HEK293 (cell line): ENCODE results near the gene TMEM86A.

Experiments
- IKZF3 ChIP-seq: fragments of 450-650 bp; IDR thresholded peaks from 2 replicates; pipeline ENCODE4 v1.5.0; 2018; ENCODE audit warnings: missing biosample characterization, mild to moderate bottlenecking, missing genetic modification characterization, moderate library complexity
- KLF9 ChIP-seq: fragments of 450-650 bp; formaldehyde crosslinking; IDR thresholded peaks from 2 replicates; pipeline ENCODE4 v1.5.1; 2016; ENCODE audit warnings: missing biosample characterization, missing genetic modification characterization, low read depth
- SP2 ChIP-seq: fragments of 450-650 bp; formaldehyde crosslinking; IDR thresholded peaks from 2 replicates; pipeline ENCODE4 v1.5.1; 2016; ENCODE audit warnings: missing biosample characterization, missing genetic modification characterization
- ZBTB17 ChIP-seq: fragments of 450-650 bp; formaldehyde crosslinking; IDR thresholded peaks from 2 replicates; pipeline ENCODE4 v1.5.1; 2016; ENCODE audit warnings: missing biosample characterization, missing genetic modification characterization
- ZBTB20 ChIP-seq: fragments of 450-650 bp; formaldehyde crosslinking; IDR thresholded peaks from 2 replicates; pipeline ENCODE4 v1.5.1; 2016; ENCODE audit warnings: missing biosample characterization, missing genetic modification characterization
- ZNF155 ChIP-seq: fragments of 450-650 bp; formaldehyde crosslinking; IDR thresholded peaks from 2 replicates; pipeline ENCODE4 v1.5.1; 2016; ENCODE audit warnings: missing biosample characterization, missing genetic modification characterization
- ZNF16 ChIP-seq: fragments of 450-650 bp; formaldehyde crosslinking; IDR thresholded peaks from 2 replicates; pipeline ENCODE4 v1.5.1; 2016; ENCODE audit warnings: low read depth, missing biosample characterization, missing genetic modification characterization
- ZNF174 ChIP-seq: fragments of 450-650 bp; formaldehyde crosslinking; IDR thresholded peaks from 2 replicates; pipeline ENCODE4 v1.5.0; 2017; ENCODE audit warnings: missing biosample characterization, mild to moderate bottlenecking, missing genetic modification characterization
- ZNF211 ChIP-seq: fragments of 450-650 bp; formaldehyde crosslinking; IDR thresholded peaks from 2 replicates; pipeline ENCODE4 v1.5.1; 2016; ENCODE audit warnings: low read depth, missing biosample characterization, missing genetic modification characterization
- ZNF510 ChIP-seq: fragments of 450-650 bp; formaldehyde crosslinking; IDR thresholded peaks from 2 replicates; pipeline ENCODE4 v1.5.1; 2018; ENCODE audit warnings: mild to moderate bottlenecking, missing genetic modification characterization, missing biosample characterization; ENCODE audit not compliant: insufficient replicate concordance
- ZNF560 ChIP-seq: fragments of 450-650 bp; formaldehyde crosslinking; IDR thresholded peaks from 2 replicates; pipeline ENCODE4 v1.5.1; 2017; ENCODE audit warnings: missing biosample characterization, missing genetic modification characterization, borderline replicate concordance
- ZNF596 ChIP-seq: fragments of 450-650 bp; IDR thresholded peaks from 2 replicates; pipeline ENCODE4 v1.5.0; 2018; ENCODE audit warnings: missing biosample characterization, mild to moderate bottlenecking, missing genetic modification characterization, moderate library complexity
- ZNF610 ChIP-seq: fragments of 450-650 bp; formaldehyde crosslinking; IDR thresholded peaks from 2 replicates; pipeline ENCODE4 v1.5.1; 2016; ENCODE audit warnings: missing biosample characterization, missing genetic modification characterization, borderline replicate concordance
- ZNF654 ChIP-seq: fragments of 450-650 bp; formaldehyde crosslinking; IDR thresholded peaks from 2 replicates; pipeline ENCODE4 v1.5.1; 2016; ENCODE audit warnings: low read depth, missing biosample characterization, missing genetic modification characterization
- ZNF660 ChIP-seq: fragments of 450-650 bp; IDR thresholded peaks from 2 replicates; pipeline ENCODE4 v1.5.1; 2018; ENCODE audit warnings: missing biosample characterization, mild to moderate bottlenecking, missing genetic modification characterization
- ZNF707 ChIP-seq: fragments of 450-650 bp; formaldehyde crosslinking; IDR thresholded peaks from 2 replicates; pipeline ENCODE4 v1.5.1; 2016; ENCODE audit warnings: missing biosample characterization, missing genetic modification characterization
- ZSCAN16 ChIP-seq: fragments of 450-650 bp; formaldehyde crosslinking; IDR thresholded peaks from 2 replicates; pipeline ENCODE4 v1.5.1; 2016; ENCODE audit warnings: missing biosample characterization, missing genetic modification characterization
- TF ChIP-seq, protein P1 (sequence below): fragments of 450-650 bp; formaldehyde crosslinking; IDR thresholded peaks from 2 replicates; pipeline ENCODE4 v1.5.1; 2017; ENCODE audit warnings: missing biosample characterization, missing genetic modification characterization
- TF ChIP-seq, protein P2 (sequence below): fragments of 450-650 bp; formaldehyde crosslinking; optimal IDR thresholded peaks from 2 replicates; pipeline ENCODE3; 2016; ENCODE audit warnings: missing biosample characterization, mild to moderate bottlenecking, missing genetic modification characterization
- TF ChIP-seq, protein P3 (sequence below): fragments of 450-650 bp; IDR thresholded peaks from 2 replicates; pipeline ENCODE4 v1.5.1; 2018; ENCODE audit warnings: missing biosample characterization, missing genetic modification characterization
- TF ChIP-seq, protein P4 (sequence below): fragments of 450-650 bp; formaldehyde crosslinking; IDR thresholded peaks from 2 replicates; pipeline ENCODE4 v1.5.1; 2016; ENCODE audit warnings: missing biosample characterization, missing genetic modification characterization
- TF ChIP-seq, protein P5 (sequence below): fragments of 450-650 bp; formaldehyde crosslinking; IDR thresholded peaks from 2 replicates; pipeline ENCODE4 v1.5.1; 2016; ENCODE audit warnings: missing biosample characterization, missing genetic modification characterization

TMEM86A gene

DNA sequence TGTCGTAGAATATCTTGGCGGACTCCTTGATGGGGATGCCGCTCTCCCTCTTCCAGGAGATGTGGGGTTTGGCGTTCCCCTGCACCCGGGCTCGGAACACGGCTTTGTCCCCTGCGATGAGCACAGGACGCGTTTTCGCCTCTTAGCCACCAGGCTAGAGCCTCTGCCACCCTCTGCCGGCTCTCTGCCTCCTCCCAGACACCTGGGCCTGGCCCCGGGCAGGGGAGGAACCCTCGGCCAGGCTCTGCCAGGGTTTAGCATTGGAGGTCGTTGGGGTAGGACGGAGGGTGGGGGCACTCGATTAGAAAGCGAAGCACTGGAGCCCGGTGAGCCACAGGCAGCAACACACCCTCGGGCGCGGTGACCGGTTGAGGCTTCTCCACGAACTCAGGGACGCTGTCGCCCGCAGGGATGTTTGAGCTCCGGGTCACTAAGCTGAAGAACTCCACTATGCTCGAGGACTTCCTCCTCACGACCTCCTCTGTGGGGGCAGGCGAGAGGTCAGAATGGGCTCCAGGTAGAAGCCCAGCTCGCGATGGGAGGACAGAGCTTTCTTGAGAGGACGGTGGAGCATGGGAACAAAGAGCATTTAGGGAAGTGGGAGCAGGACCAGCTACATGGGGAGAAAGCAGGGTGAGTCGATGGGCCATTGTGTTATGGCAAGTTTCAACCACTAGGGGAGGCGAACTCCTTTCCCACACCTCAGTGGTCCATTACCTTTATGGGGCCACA, 23.1 kb downstream of the TMEM86A start (continued):
- TF ChIP-seq ZNF654 (tag by site-specific recombination) = peak; percentile 24; the same call in 1 of the 2 replicates
- no peak for TF ChIP-seq ZNF510 (tag by site-specific recombination)
- TF ChIP-seq ZNF560 (tag by site-specific recombination) = no peak
- no peak for TF ChIP-seq ZNF155 (tag by site-specific recombination)
- TF ChIP-seq ZNF707 (tag by site-specific recombination) = no peak
- TF ChIP-seq SP2 (tag by site-specific recombination) = no peak
- peak; percentile 64 for TF ChIP-seq ZBTB17 (tag by site-specific recombination)
- TF ChIP-seq ZBTB20 (tag by site-specific recombination) = peak; percentile 51; the same call in 1 of the 2 replicates
- no peak for TF ChIP-seq KLF9 (tag by site-specific recombination)
- TF ChIP-seq, protein P1, sequence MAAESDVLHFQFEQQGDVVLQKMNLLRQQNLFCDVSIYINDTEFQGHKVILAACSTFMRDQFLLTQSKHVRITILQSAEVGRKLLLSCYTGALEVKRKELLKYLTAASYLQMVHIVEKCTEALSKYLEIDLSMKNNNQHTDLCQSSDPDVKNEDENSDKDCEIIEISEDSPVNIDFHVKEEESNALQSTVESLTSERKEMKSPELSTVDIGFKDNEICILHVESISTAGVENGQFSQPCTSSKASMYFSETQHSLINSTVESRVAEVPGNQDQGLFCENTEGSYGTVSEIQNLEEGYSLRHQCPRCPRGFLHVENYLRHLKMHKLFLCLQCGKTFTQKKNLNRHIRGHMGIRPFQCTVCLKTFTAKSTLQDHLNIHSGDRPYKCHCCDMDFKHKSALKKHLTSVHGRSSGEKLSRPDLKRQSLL (tag by site-specific recombination) = peak; percentile 27; the same call in 1 of the 2 replicates
- no peak for TF ChIP-seq ZNF596
- no peak for TF ChIP-seq ZNF610 (tag by site-specific recombination)
- no peak for TF ChIP-seq ZNF660 (tag by site-specific recombination)
- TF ChIP-seq, protein P2, sequence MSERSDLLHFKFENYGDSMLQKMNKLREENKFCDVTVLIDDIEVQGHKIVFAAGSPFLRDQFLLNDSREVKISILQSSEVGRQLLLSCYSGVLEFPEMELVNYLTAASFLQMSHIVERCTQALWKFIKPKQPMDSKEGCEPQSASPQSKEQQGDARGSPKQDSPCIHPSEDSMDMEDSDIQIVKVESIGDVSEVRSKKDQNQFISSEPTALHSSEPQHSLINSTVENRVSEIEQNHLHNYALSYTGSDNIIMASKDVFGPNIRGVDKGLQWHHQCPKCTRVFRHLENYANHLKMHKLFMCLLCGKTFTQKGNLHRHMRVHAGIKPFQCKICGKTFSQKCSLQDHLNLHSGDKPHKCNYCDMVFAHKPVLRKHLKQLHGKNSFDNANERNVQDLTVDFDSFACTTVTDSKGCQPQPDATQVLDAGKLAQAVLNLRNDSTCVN (tag by site-specific recombination) = no peak
- no peak for TF ChIP-seq ZNF16 (tag by site-specific recombination)
- 0 out of 2 replicates have a peak, but pooled peaks have one; percentile 21 for TF ChIP-seq IKZF3
- TF ChIP-seq, protein P3, sequence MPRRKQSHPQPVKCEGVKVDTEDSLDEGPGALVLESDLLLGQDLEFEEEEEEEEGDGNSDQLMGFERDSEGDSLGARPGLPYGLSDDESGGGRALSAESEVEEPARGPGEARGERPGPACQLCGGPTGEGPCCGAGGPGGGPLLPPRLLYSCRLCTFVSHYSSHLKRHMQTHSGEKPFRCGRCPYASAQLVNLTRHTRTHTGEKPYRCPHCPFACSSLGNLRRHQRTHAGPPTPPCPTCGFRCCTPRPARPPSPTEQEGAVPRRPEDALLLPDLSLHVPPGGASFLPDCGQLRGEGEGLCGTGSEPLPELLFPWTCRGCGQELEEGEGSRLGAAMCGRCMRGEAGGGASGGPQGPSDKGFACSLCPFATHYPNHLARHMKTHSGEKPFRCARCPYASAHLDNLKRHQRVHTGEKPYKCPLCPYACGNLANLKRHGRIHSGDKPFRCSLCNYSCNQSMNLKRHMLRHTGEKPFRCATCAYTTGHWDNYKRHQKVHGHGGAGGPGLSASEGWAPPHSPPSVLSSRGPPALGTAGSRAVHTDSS (tag by site-specific recombination) = no peak
- TF ChIP-seq ZNF174 (tag by site-specific recombination) = no peak
- no peak for TF ChIP-seq ZSCAN16 (tag by site-specific recombination)
- TF ChIP-seq, protein P4, sequence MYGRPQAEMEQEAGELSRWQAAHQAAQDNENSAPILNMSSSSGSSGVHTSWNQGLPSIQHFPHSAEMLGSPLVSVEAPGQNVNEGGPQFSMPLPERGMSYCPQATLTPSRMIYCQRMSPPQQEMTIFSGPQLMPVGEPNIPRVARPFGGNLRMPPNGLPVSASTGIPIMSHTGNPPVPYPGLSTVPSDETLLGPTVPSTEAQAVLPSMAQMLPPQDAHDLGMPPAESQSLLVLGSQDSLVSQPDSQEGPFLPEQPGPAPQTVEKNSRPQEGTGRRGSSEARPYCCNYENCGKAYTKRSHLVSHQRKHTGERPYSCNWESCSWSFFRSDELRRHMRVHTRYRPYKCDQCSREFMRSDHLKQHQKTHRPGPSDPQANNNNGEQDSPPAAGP (tag by site-specific recombination) = no peak
- TF ChIP-seq, protein P5, sequence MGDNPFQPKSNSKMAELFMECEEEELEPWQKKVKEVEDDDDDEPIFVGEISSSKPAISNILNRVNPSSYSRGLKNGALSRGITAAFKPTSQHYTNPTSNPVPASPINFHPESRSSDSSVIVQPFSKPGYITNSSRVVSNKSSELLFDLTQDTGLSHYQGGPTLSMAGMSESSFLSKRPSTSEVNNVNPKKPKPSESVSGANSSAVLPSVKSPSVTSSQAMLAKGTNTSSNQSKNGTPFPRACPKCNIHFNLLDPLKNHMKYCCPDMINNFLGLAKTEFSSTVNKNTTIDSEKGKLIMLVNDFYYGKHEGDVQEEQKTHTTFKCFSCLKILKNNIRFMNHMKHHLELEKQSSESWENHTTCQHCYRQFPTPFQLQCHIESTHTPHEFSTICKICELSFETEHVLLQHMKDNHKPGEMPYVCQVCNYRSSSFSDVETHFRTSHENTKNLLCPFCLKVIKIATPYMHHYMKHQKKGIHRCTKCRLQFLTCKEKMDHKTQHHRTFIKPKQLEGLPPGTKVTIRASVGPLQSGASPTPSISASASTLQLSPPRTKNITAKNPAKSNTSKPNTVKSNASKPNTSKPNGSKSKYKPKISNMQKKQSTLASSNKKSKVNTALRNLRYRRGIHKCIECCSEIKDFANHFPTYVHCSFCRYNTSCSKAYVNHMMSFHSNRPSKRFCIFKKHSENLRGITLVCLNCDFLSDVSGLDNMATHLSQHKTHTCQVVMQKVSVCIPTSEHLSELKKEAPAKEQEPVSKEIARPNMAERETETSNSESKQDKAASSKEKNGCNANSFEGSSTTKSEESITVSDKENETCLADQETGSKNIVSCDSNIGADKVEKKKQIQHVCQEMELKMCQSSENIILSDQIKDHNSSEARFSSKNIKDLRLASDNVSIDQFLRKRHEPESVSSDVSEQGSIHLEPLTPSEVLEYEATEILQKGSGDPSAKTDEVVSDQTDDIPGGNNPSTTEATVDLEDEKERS (tag by site-specific recombination) = no peak
- no peak for TF ChIP-seq ZNF211 (tag by site-specific recombination)
